Measurements from ENCODE around the gene PHC3. TPM values are rescaled to one million over a fixed set of nuclear protein-coding genes. Genes with fewer than 3 reads are reported as not detected.

The PHC3 gene
- total RNA-seq, 4 donors from 2014 or later = 73.1 to 128 (median 93.7) TPM

GRCh38 chr3:170062068-170062467, 119.5 kb downstream of the PHC3 start:
- WGBS, 2 donors = 95 to 96% methylated on average over 20 of the region's 20 CpGs

DNA sequence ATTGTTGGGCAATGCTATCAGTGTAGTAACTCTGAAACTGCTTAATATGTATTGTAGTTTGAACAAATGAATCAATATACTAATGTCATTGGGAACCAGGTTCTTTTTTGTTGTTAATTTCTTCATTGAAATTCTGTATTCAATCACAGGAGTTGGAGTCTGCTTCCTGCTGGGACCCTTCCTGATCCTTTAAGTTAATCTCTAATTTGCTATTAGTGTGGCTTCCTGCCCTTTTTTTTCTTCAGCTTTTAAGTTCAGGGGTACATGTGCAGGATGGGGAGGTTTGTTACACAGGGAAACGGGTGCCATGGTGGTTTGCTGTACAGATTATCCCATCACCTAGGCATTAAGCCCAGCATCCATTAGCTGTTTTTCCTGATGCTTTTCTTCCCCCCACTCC, 122.1 kb downstream of the PHC3 start:
- intact Hi-C loops (cut with DNase I) = no loop called here
- H3K4me1 ChIP-seq = peaks cover 0 to 4% of the 10 kb centered on the region in 2 donors
- H3K9me3 ChIP-seq = no peaks in the 10 kb centered on the region
- H3K36me3 ChIP-seq = no peaks in the 10 kb centered on the region
- no peak for DNase-seq
- no peaks in the 10 kb centered on the region for H3K27me3 ChIP-seq
- no peak overlapping the region for H3K27ac ChIP-seq
- TF ChIP-seq POLR2A (IDR thresholded peaks at IDR 0.05) = no peak
- TF ChIP-seq, protein P1, sequence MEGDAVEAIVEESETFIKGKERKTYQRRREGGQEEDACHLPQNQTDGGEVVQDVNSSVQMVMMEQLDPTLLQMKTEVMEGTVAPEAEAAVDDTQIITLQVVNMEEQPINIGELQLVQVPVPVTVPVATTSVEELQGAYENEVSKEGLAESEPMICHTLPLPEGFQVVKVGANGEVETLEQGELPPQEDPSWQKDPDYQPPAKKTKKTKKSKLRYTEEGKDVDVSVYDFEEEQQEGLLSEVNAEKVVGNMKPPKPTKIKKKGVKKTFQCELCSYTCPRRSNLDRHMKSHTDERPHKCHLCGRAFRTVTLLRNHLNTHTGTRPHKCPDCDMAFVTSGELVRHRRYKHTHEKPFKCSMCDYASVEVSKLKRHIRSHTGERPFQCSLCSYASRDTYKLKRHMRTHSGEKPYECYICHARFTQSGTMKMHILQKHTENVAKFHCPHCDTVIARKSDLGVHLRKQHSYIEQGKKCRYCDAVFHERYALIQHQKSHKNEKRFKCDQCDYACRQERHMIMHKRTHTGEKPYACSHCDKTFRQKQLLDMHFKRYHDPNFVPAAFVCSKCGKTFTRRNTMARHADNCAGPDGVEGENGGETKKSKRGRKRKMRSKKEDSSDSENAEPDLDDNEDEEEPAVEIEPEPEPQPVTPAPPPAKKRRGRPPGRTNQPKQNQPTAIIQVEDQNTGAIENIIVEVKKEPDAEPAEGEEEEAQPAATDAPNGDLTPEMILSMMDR (IDR thresholded peaks at IDR 0.05) = no peak
- H3K4me3 ChIP-seq (replicated peaks in 1 of 3) = no peak overlapping the region
- 89 to 95% methylated on average over 1 of the region's 1 CpG for WGBS, 2 donors

More at GRCh38 chr3:170062068-170062467, 119.5 kb downstream of the PHC3 start:
- intact Hi-C loops (cut with DNase I) = no loop called here
- DNase-seq = no peak
- TF ChIP-seq POLR2A (IDR thresholded peaks at IDR 0.05) = no peak
- TF ChIP-seq, protein P1 (IDR thresholded peaks at IDR 0.05) = no peak
- Histone ChIP-seq H3K9me3 (no peaks in the 10 kb centered on the region), H3K27me3 (no peaks in the 10 kb centered on the region), H3K36me3 (no peaks in the 10 kb centered on the region), H3K27ac (no peak overlapping the region), H3K4me1 (peaks cover 0 to 4% of the 10 kb centered on the region in 2 donors), H3K4me3 (replicated peaks in 1 of 3) (no peak overlapping the region)

DNA sequence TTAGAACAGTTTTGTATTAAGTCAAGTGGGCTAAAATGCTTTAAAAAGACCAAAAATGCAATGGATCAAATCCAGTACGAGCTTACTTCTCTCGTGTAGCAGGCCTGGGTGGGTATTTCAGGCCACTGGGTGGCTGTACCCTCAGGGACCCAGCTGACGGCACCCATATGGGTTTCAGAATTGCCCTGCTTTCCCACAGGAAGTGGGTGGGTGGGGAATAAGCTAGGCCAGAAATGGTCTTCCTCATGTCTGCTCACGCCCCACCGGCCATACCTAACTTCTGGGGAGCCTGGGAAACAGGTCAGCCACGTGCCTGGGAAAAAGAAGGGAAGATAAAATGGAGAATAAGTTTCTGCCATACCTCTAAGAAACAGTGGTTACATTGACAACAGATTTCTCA, 123.4 kb downstream of the PHC3 start:
- no peak for TF ChIP-seq POLR2A (IDR thresholded peaks at IDR 0.05)
- TF ChIP-seq, protein P1 (IDR thresholded peaks at IDR 0.05) = no peak
- no peak overlapping the region for H3K4me3 ChIP-seq (replicated peaks in 1 of 3)
- intact Hi-C loops (cut with DNase I) = no loop called here
- no peak for DNase-seq
- no peaks in the 10 kb centered on the region for H3K27me3 ChIP-seq
- peaks cover 0 to 4% of the 10 kb centered on the region in 2 donors for H3K4me1 ChIP-seq
- no peak overlapping the region for H3K27ac ChIP-seq
- no peaks in the 10 kb centered on the region for H3K9me3 ChIP-seq
- 82 to 86% methylated on average over 6 of the region's 6 CpGs for WGBS, 2 donors
- H3K36me3 ChIP-seq = no peaks in the 10 kb centered on the region

DNA sequence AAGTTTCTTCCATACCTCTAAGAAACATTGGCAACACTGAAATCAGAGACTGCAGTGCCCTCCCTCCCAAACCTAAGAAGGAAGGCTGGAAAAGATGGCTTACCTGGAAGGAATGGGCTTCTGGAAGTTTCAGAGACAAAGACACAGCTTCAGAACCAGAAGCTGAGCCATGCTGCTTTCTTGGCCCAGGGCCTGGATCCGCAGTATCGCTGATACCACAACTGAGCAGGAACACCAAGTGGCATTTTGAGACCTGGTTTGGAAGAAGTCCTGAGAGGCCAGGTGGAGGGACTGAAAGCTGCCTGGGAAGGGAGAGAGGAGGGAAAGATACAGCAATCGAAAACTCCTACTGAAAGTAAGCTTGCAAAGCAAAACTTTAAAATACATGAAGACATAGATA, 124.0 kb downstream of the PHC3 start:
- intact Hi-C loops (cut with DNase I) = no loop called here
- Histone ChIP-seq H3K36me3 (no peaks in the 10 kb centered on the region), H3K9me3 (no peaks in the 10 kb centered on the region), H3K4me3 (replicated peaks in 1 of 3) (no peak overlapping the region), H3K27ac (no peak overlapping the region), H3K27me3 (no peaks in the 10 kb centered on the region), H3K4me1 (peaks cover 0 to 4% of the 10 kb centered on the region in 2 donors)
- 48 to 56% methylated on average over 3 of the region's 3 CpGs for whole genome bisulfite sequencing, 2 donors
- DNase-seq = peak; percentile 67 to 77
- TF ChIP-seq, protein P1 (IDR thresholded peaks at IDR 0.05) = no peak
- no peak for TF ChIP-seq POLR2A (IDR thresholded peaks at IDR 0.05)

DNA sequence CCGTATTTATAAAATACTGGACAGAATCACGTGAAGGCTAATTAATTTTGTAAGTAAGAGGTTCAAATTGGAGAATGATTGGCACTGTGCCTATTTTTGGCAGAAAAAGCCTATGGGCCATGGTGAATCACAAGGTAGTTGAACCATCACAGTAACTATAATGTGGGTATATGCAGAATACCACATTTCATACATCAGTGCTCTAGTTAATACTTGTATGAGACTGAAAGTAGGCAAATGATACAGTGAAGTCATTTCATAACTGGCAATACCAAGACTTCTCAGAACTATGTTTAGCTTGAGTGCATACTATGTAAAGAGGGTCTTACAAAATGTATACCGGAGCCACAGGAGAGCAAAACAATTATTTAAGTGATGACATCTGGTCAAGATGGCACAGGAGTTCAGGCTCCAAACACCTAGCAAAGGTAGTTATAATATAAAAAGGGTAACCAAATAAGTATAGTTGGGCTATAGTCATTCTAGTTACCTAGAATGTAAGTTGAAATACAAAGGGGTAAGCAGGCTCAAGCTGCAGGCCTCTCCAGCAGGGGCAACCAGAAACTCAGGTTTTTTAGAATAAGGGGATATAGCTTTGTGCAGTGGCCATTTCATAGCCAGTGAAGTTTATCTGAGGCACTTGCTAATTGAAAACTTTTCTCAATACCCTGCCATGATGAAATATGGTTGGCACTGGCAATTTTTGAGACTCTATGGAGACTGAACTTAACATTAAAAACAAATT, 124.7 kb downstream of the PHC3 start:
- no peak overlapping the region for H3K27ac ChIP-seq
- TF ChIP-seq POLR2A (IDR thresholded peaks at IDR 0.05) = no peak
- TF ChIP-seq, protein P1 (IDR thresholded peaks at IDR 0.05) = no peak
- no peaks in the 10 kb centered on the region for H3K36me3 ChIP-seq
- intact Hi-C loops (cut with DNase I) = no loop called here
- 91 to 92% methylated on average over 3 of the region's 3 CpGs for WGBS, 2 donors
- no peak for DNase-seq
- H3K4me3 ChIP-seq (replicated peaks in 1 of 3) = no peak overlapping the region
- no peaks in the 10 kb centered on the region for H3K27me3 ChIP-seq
- peaks cover 0 to 4% of the 10 kb centered on the region in 2 donors for H3K4me1 ChIP-seq
- no peaks in the 10 kb centered on the region for H3K9me3 ChIP-seq
